Measurements from ENCODE around the gene AUTS2. TPM values are rescaled to one million over a fixed set of nuclear protein-coding genes. Genes with fewer than 3 reads are reported as not detected.

Gene AUTS2
- polyA plus RNA-seq, 3 donors = 0.08 to 0.35 TPM; not detected in 1

GRCh38 chr7:70695795-70696083 lies 1097.5 kb downstream of the AUTS2 start:
- H3K4me2 ChIP-seq (replicated peaks; ENCODE audit: extremely low read depth, low read length, poor library complexity, severe bottlenecking) = peak overlapping the region; percentile 89
- H3K9ac ChIP-seq (ENCODE audit: insufficient read depth, low read length, poor library complexity, severe bottlenecking) = peak overlapping the region; percentile 58
- WGBS (ENCODE audit: insufficient coverage) = 0% methylated on average over 2 of the region's 9 CpGs
- peak overlapping the region; percentile 38 to 76 (median 64) for H3K4me3 ChIP-seq (replicated peaks in 1 of 3; ENCODE audit: low read depth in 2 of 3, low read length in 3 of 3)
- no peaks in the 10 kb centered on the region for H3K36me3 ChIP-seq (replicated peaks in 1 of 2; ENCODE audit: control insufficient read depth in 1 of 2, insufficient read depth in 2 of 2, low read length in 2 of 2)
- Mint-ChIP-seq H3K27me3 (ENCODE audit: low read depth in 3 of 3) (peaks cover 44 to 56% (median 47%) of the 10 kb centered on the region in 3 donors), H3K36me3 (peaks cover 0 to 4% of the 10 kb centered on the region in 2 donors), H3K27ac (no peak overlapping the region), H3K4me1 (peaks cover 14% of the 10 kb centered on the region), H3K4me3 (peak overlapping the region; percentile 84 to 97), H3K9me3 (peaks cover 0 to 13% (median 4%) of the 10 kb centered on the region in 7 donors)
- H3K27ac ChIP-seq (ENCODE audit: low read depth in 1 of 2, low read length in 2 of 2) = no peak overlapping the region
- peak overlapping the region; percentile 72 for H2AFZ ChIP-seq (ENCODE audit: insufficient read depth, low read depth, low read length, poor library complexity, severe bottlenecking)
- TF ChIP-seq CTCF (IDR thresholded peaks at IDR 0.05) = no peak
- intact Hi-C loops (cut with micrococcal nuclease) = no loop called here
- peaks cover 0 to 11% of the 10 kb centered on the region in 2 donors for H3K9me3 ChIP-seq (replicated peaks in 1 of 2; ENCODE audit: control insufficient read depth in 1 of 2, insufficient read depth in 1 of 2, low read length in 2 of 2)
- peaks cover 10 to 13% of the 10 kb centered on the region in 2 donors for H3K4me1 ChIP-seq (ENCODE audit: control insufficient read depth in 1 of 2, insufficient read depth in 2 of 2, low read length in 2 of 2)
- H3K79me2 ChIP-seq (ENCODE audit: insufficient read depth, low read length) = no peaks in the 10 kb centered on the region
- H4K20me1 ChIP-seq (ENCODE audit: insufficient read depth, low read length) = no peaks in the 10 kb centered on the region
- DNase-seq = no peak
- H3K27me3 ChIP-seq (ENCODE audit: control insufficient read depth in 2 of 2, insufficient read depth in 2 of 2, low read length in 2 of 2) = peaks cover 34 to 52% of the 10 kb centered on the region in 2 donors

GRCh38 chr7:70696201-70696754 lies 1098.0 kb downstream of the AUTS2 start:
- Histone ChIP-seq H3K4me3 (replicated peaks in 1 of 3; ENCODE audit: low read depth in 2 of 3, low read length in 3 of 3) (peak overlapping the region in 1 of 3 experiments; percentile 76), H3K4me1 (ENCODE audit: control insufficient read depth in 1 of 2, insufficient read depth in 2 of 2, low read length in 2 of 2) (peaks cover 10 to 13% of the 10 kb centered on the region in 2 donors), H3K9ac (ENCODE audit: insufficient read depth, low read length, poor library complexity, severe bottlenecking) (no peak overlapping the region), H3K9me3 (replicated peaks in 1 of 2; ENCODE audit: control insufficient read depth in 1 of 2, insufficient read depth in 1 of 2, low read length in 2 of 2) (peaks cover 0 to 11% of the 10 kb centered on the region in 2 donors), H3K4me2 (replicated peaks; ENCODE audit: extremely low read depth, low read length, poor library complexity, severe bottlenecking) (peak overlapping the region; percentile 89), H2AFZ (ENCODE audit: insufficient read depth, low read depth, low read length, poor library complexity, severe bottlenecking) (no peak overlapping the region), H3K36me3 (replicated peaks in 1 of 2; ENCODE audit: control insufficient read depth in 1 of 2, insufficient read depth in 2 of 2, low read length in 2 of 2) (no peaks in the 10 kb centered on the region), H4K20me1 (ENCODE audit: insufficient read depth, low read length) (no peaks in the 10 kb centered on the region), H3K79me2 (ENCODE audit: insufficient read depth, low read length) (no peaks in the 10 kb centered on the region), H3K27me3 (ENCODE audit: control insufficient read depth in 2 of 2, insufficient read depth in 2 of 2, low read length in 2 of 2) (peaks cover 34 to 52% of the 10 kb centered on the region in 2 donors), H3K27ac (ENCODE audit: low read depth in 1 of 2, low read length in 2 of 2) (no peak overlapping the region)
- Mint-ChIP-seq H3K4me1 (peaks cover 14% of the 10 kb centered on the region), H3K9me3 (peaks cover 0 to 13% (median 4%) of the 10 kb centered on the region in 7 donors), H3K4me3 (peak overlapping the region in 1 of 2 donors; percentile 97), H3K36me3 (peaks cover 0 to 4% of the 10 kb centered on the region in 2 donors), H3K27ac (no peak overlapping the region), H3K27me3 (ENCODE audit: low read depth in 3 of 3) (peaks cover 44 to 56% (median 47%) of the 10 kb centered on the region in 3 donors)
- 55% methylated on average over 9 of the region's 10 CpGs for WGBS (ENCODE audit: insufficient coverage)
- intact Hi-C loops (cut with micrococcal nuclease) = no loop called here
- DNase-seq = no peak
- TF ChIP-seq CTCF (IDR thresholded peaks at IDR 0.05) = no peak

Measured in CD14-positive monocyte (primary cell).